Body of pancreas (tissue), 4 donors: Measurements from ENCODE around the gene ZNF785. TPM values are rescaled to one million over a fixed set of nuclear protein-coding genes. Genes with fewer than 3 reads are reported as not detected.

Experiments
- ATAC-seq: fragments of 150-250 bp; one replicate; pipeline ENCODE4 v1.9.1; 2016
- DNase-seq, 4 donors: peaks; one replicate each; pipeline ENCODE4 v3.0.0-alpha.2; 2019
- H3K27ac ChIP-seq, 4 donors: fragments of 200-600 bp; sonication (generic); 1 replicate in 3 of 4; 2 replicates in 1 of 4; pipeline versions ENCODE4 v1.5.1 to v1.6.1; 2016 to 2019; ENCODE audit warnings: mild to moderate bottlenecking in 1 of 4, mixed read lengths in 1 of 4, moderate library complexity in 1 of 4
- H3K27me3 ChIP-seq, 2 donors: fragments of 200-600 bp; sonication (generic); one replicate each; pipeline ENCODE4 v1.6.0; 2016; ENCODE audit warnings: mild to moderate bottlenecking in 1 of 2
- H3K36me3 ChIP-seq, 2 donors: fragments of 200-600 bp; sonication (generic); replicated peaks in 1 of 2; 2 replicates each; pipeline ENCODE4 v1.5.1; 2016; ENCODE audit warnings: low read depth in 2 of 2; ENCODE audit not compliant: insufficient read depth in 1 of 2
- H3K4me1 ChIP-seq: fragments of 200-600 bp; sonication (generic); one replicate; pipeline ENCODE4 v1.6.0; 2016
- H3K4me3 ChIP-seq, 2 donors: fragments of 200-600 bp; sonication (generic); 1 replicate in 1 of 2; 2 replicates in 1 of 2; pipeline ENCODE4 v1.5.1; 2016 to 2019
- H3K9me3 ChIP-seq, 3 donors: fragments of 200-600 bp; sonication (generic); 1 replicate in 2 of 3; 2 replicates in 1 of 3; pipeline ENCODE4 v1.5.1; 2016
- CTCF ChIP-seq, 7 experiments: fragments of 450-650 bp in 4 of 7; fragments of 200-600 bp in 3 of 7; sonication (generic) in 3 of 7; IDR thresholded peaks; one replicate each; pipeline ENCODE4 v1.5.1; 2016 to 2019; ENCODE audit warnings: antibody characterized with exemption in 7 of 7
- POLR2A ChIP-seq, 3 donors: fragments of 450-650 bp; IDR thresholded peaks; one replicate each; pipeline ENCODE4 v1.6.1; 2016; ENCODE audit warnings: antibody characterized with exemption in 3 of 3, mild to moderate bottlenecking in 2 of 3
- WGBS, 2 donors: methylation state at CpG; one replicate each; pipeline ENCODE4 v1.1.5; 2017; 5-methylcytosine and 5-hydroxymethylcytosine counted together
- intact Hi-C: fragments of 100-400 bp; cut with DNase I; formaldehyde crosslinking; loops from one replicate; pipeline ENCODE4 v1.15.1; 2023
- total RNA-seq, 2 donors: library from RNA; depleted of rRNA; stranded (reverse); fragments of >200 nt; gene quantifications; one replicate each; pipeline ENCODE4 v1.1.0, GENCODE V29; 2016

ZNF785 gene
- total RNA-seq, 2 donors from 2014 or later: 10.9 to 16.1 TPM

- Histone ChIP-seq H3K4me1 (peaks cover 29% of the 10 kb centered on the region), H3K27me3 (no peaks in the 10 kb centered on the region), H3K36me3 (peaks cover 0 to 2% of the 10 kb centered on the region in 2 donors), H3K4me3 (no peak overlapping the region), H3K9me3 (no peaks in the 10 kb centered on the region), H3K27ac (no peak overlapping the region)
- TF ChIP-seq POLR2A (IDR thresholded peaks at IDR 0.05) (no peak), CTCF (IDR thresholded peaks at IDR 0.05) (no peak)
- ATAC-seq (no peak), DNase-seq (no peak)
- 85 to 94% methylated on average over 6 of the region's 6 CpGs for WGBS, 2 donors
- intact Hi-C loops: no loop called here
Observed at GRCh38 chr16:30559690-30560089, 25.8 kb downstream of the ZNF785 start.

- ATAC-seq: no peak
- DNase-seq: no peak
- peak overlapping the region; percentile 92 to 98 (median 96) for H3K27ac ChIP-seq
- H3K27me3 ChIP-seq: no peaks in the 10 kb centered on the region
- intact Hi-C loops: no loop called here
- TF ChIP-seq POLR2A (IDR thresholded peaks at IDR 0.05) (no peak), CTCF (IDR thresholded peaks at IDR 0.05) (peak in 1 of 7 experiments; percentile 2)
- peaks cover 0 to 2% of the 10 kb centered on the region in 2 donors for H3K36me3 ChIP-seq
- H3K4me3 ChIP-seq: no peak overlapping the region
- 73 to 82% methylated on average over 21 of the region's 21 CpGs for WGBS, 2 donors
- H3K4me1 ChIP-seq: peaks cover 29% of the 10 kb centered on the region
- no peaks in the 10 kb centered on the region for H3K9me3 ChIP-seq
Observed at GRCh38 chr16:30558789-30559377, 26.6 kb downstream of the ZNF785 start.

GRCh38 chr16:30557957-30558788, 27.3 kb downstream of the ZNF785 start, which contains the start of gene ZNF764:
Gene ZNF764 (minus strand): TSS chr16:30558374. CDS start chr16:30558182, 192 bp downstream.
- TF ChIP-seq CTCF (IDR thresholded peaks at IDR 0.05): peak in 1 of 7 experiments; percentile 31
- peak; percentile 23 to 69 (median 57) for TF ChIP-seq POLR2A (IDR thresholded peaks at IDR 0.05)
- no peaks in the 10 kb centered on the region for H3K9me3 ChIP-seq
- DNase-seq (peak; percentile 98 to 99 (median 99)), ATAC-seq (peak; percentile 97)
- 0 to 5% methylated on average over 8 to 74 of the region's 74 CpGs for WGBS, 2 donors
- peaks cover 0 to 2% of the 10 kb centered on the region in 2 donors for H3K36me3 ChIP-seq
- H3K4me1 ChIP-seq: peaks cover 29% of the 10 kb centered on the region
- H3K27me3 ChIP-seq: no peaks in the 10 kb centered on the region
- intact Hi-C loops: no loop called here
- H3K4me3 ChIP-seq: peak within 1 kb of the TSS; percentile 71 to 78
- peak within 1 kb of the TSS; percentile 92 to 98 (median 96) for H3K27ac ChIP-seq

GRCh38 chr16:30557707-30557956, 27.9 kb downstream of the ZNF785 start:
- no peak for ATAC-seq
- no peaks in the 10 kb centered on the region for H3K9me3 ChIP-seq
- 0% methylated on average over 17 of the region's 17 CpGs; no CpG with 5 or more reads in 1 of the 2 donors for WGBS, 2 donors
- no peak for DNase-seq
- H3K36me3 ChIP-seq: peaks cover 0 to 2% of the 10 kb centered on the region in 2 donors
- H3K4me1 ChIP-seq: peaks cover 29% of the 10 kb centered on the region
- TF ChIP-seq POLR2A (IDR thresholded peaks at IDR 0.05) (no peak), CTCF (IDR thresholded peaks at IDR 0.05) (no peak)
- intact Hi-C loops: no loop called here
- H3K4me3 ChIP-seq: peak overlapping the region; percentile 71 to 78
- H3K27me3 ChIP-seq: no peaks in the 10 kb centered on the region
- H3K27ac ChIP-seq: peak overlapping the region; percentile 92 to 98 (median 96)
